Nephron progenitor cell (in vitro differentiated cells): ENCODE measurements around the gene CCDC88A.
A peak's percentile ranks its signal among the peaks of the same experiment; 100 is the strongest.

Experiments
- DNase-seq: peaks from one replicate; pipeline ENCODE4 v3.0.0; 2021
- H3K27ac Mint-ChIP-seq: 2 replicates; pipeline ENCODE4 v1.8.0; 2021; ENCODE audit warnings: mild to moderate bottlenecking, moderate library complexity, mixed read lengths
- H3K27me3 Mint-ChIP-seq: 2 replicates; pipeline ENCODE4 v1.8.0; 2021; ENCODE audit warnings: mild to moderate bottlenecking, low read depth, mixed read lengths; ENCODE audit not compliant: poor library complexity
- H3K36me3 Mint-ChIP-seq: 2 replicates; pipeline ENCODE4 v1.8.0; 2021; ENCODE audit warnings: low read depth, mixed read lengths
- H3K4me1 Mint-ChIP-seq: 2 replicates; pipeline ENCODE4 v1.8.0; 2021; ENCODE audit warnings: mixed read lengths
- H3K4me3 Mint-ChIP-seq: 2 replicates; pipeline ENCODE4 v1.8.0; 2021; ENCODE audit warnings: mild to moderate bottlenecking, moderate library complexity, mixed read lengths
- H3K9me3 Mint-ChIP-seq: 2 replicates; pipeline ENCODE4 v1.8.0; 2021; ENCODE audit warnings: mild to moderate bottlenecking, moderate library complexity, mixed read lengths
- TF ChIP-seq, protein P1 (sequence below): fragments of 200-600 bp; sonication (generic); IDR thresholded peaks from 2 replicates; pipeline ENCODE4 v1.5.0; 2021; ENCODE audit warnings: antibody characterized with exemption

The CCDC88A gene

GRCh38 chr2:55418512-55419232, 984 bp downstream of the CCDC88A start:
- H3K4me3 Mint-ChIP-seq = peak overlapping the region; percentile 97

GRCh38 chr2:55418072-55418471, 1.6 kb downstream of the CCDC88A start:
- TF ChIP-seq, protein P1, sequence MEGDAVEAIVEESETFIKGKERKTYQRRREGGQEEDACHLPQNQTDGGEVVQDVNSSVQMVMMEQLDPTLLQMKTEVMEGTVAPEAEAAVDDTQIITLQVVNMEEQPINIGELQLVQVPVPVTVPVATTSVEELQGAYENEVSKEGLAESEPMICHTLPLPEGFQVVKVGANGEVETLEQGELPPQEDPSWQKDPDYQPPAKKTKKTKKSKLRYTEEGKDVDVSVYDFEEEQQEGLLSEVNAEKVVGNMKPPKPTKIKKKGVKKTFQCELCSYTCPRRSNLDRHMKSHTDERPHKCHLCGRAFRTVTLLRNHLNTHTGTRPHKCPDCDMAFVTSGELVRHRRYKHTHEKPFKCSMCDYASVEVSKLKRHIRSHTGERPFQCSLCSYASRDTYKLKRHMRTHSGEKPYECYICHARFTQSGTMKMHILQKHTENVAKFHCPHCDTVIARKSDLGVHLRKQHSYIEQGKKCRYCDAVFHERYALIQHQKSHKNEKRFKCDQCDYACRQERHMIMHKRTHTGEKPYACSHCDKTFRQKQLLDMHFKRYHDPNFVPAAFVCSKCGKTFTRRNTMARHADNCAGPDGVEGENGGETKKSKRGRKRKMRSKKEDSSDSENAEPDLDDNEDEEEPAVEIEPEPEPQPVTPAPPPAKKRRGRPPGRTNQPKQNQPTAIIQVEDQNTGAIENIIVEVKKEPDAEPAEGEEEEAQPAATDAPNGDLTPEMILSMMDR = no peak
- peak overlapping the region; percentile 99 for H3K27ac Mint-ChIP-seq
- peaks cover 3% of the 10 kb centered on the region for H3K27me3 Mint-ChIP-seq

More at GRCh38 chr2:55418512-55419232, 984 bp downstream of the CCDC88A start:
- Mint-ChIP-seq H3K4me1 (peaks cover 51% of the 10 kb centered on the region), H3K36me3 (peaks cover 7% of the 10 kb centered on the region), H3K27ac (peak overlapping the region; percentile 99), H3K27me3 (peaks cover 3% of the 10 kb centered on the region), H3K9me3 (no peaks in the 10 kb centered on the region)
- TF ChIP-seq, protein P1 = no peak
- DNase-seq = no peak

GRCh38 chr2:55416786-55417568, 2.7 kb downstream of the CCDC88A start:
- Mint-ChIP-seq H3K9me3 (no peaks in the 10 kb centered on the region), H3K4me1 (peaks cover 50% of the 10 kb centered on the region), H3K4me3 (peak overlapping the region; percentile 97), H3K36me3 (peaks cover 17% of the 10 kb centered on the region), H3K27me3 (peaks cover 3% of the 10 kb centered on the region), H3K27ac (no peak overlapping the region)
- TF ChIP-seq, protein P1 = no peak
- DNase-seq = no peak

More at GRCh38 chr2:55418072-55418471, 1.6 kb downstream of the CCDC88A start:
- Mint-ChIP-seq H3K4me1 (peaks cover 55% of the 10 kb centered on the region), H3K9me3 (no peaks in the 10 kb centered on the region), H3K4me3 (peak overlapping the region; percentile 97), H3K36me3 (peaks cover 13% of the 10 kb centered on the region)
- DNase-seq = no peak

- peak overlapping the region; percentile 92 for H3K27ac Mint-ChIP-seq
- TF ChIP-seq, protein P1 = no peak
Measured at GRCh38 chr2:55415300-55415699, 4.4 kb downstream of the CCDC88A start.

GRCh38 chr2:55408918-55409868, 10.5 kb downstream of the CCDC88A start:
- no peak for DNase-seq
- H3K4me3 Mint-ChIP-seq = no peak overlapping the region
- H3K9me3 Mint-ChIP-seq = no peaks in the 10 kb centered on the region

More at GRCh38 chr2:55415300-55415699, 4.4 kb downstream of the CCDC88A start:
- no peaks in the 10 kb centered on the region for H3K27me3 Mint-ChIP-seq
- no peak for DNase-seq
- no peaks in the 10 kb centered on the region for H3K9me3 Mint-ChIP-seq
- peaks cover 29% of the 10 kb centered on the region for H3K36me3 Mint-ChIP-seq
- peak overlapping the region; percentile 61 for H3K4me3 Mint-ChIP-seq
- peaks cover 45% of the 10 kb centered on the region for H3K4me1 Mint-ChIP-seq

More at GRCh38 chr2:55408918-55409868, 10.5 kb downstream of the CCDC88A start:
- Mint-ChIP-seq H3K36me3 (peaks cover 61% of the 10 kb centered on the region), H3K27me3 (no peaks in the 10 kb centered on the region), H3K4me1 (peaks cover 11% of the 10 kb centered on the region), H3K27ac (peak overlapping the region; percentile 63)
- TF ChIP-seq, protein P1 = no peak
